Gastroesophageal sphincter (tissue), 4 donors: ENCODE data around the gene PIAS3. TPM values are rescaled to one million over a fixed set of nuclear protein-coding genes. Genes with fewer than 3 reads are reported as not detected.
A peak's percentile ranks its signal among the peaks of the same experiment; 100 is the strongest.

Source experiments
- ATAC-seq: fragments of 150-250 bp; one replicate; pipeline ENCODE4 v1.9.1; 2016; ENCODE audit warnings: mild to moderate bottlenecking, moderate library complexity
- H3K27ac ChIP-seq, 4 donors: fragments of 200-600 bp; sonication (generic) in 3 of 4; 1 replicate in 3 of 4; 2 replicates in 1 of 4; pipeline ENCODE4 v1.5.1; 2016 to 2019
- H3K27me3 ChIP-seq: fragments of 200-600 bp; sonication (generic); one replicate; pipeline ENCODE4 v1.5.1; 2019
- H3K36me3 ChIP-seq, 2 donors: fragments of 200-600 bp; sonication (generic); one replicate each; pipeline ENCODE4 v1.5.1; 2019; ENCODE audit warnings: control low read depth in 1 of 2
- H3K4me1 ChIP-seq, 3 donors: fragments of 200-600 bp; sonication (generic); 1 replicate in 2 of 3; 2 replicates in 1 of 3; pipeline ENCODE4 v1.5.1; 2016 to 2019; ENCODE audit warnings: control low read depth in 2 of 3
- H3K4me3 ChIP-seq, 2 donors: fragments of 200-600 bp; sonication (generic); one replicate each; pipeline ENCODE4 v1.5.1; 2019; ENCODE audit warnings: mild to moderate bottlenecking in 1 of 2, moderate library complexity in 1 of 2
- H3K9me3 ChIP-seq, 3 donors: fragments of 200-600 bp; sonication (generic); one replicate each; pipeline ENCODE4 v1.5.1; 2017 to 2019; ENCODE audit warnings: control low read depth in 2 of 3
- EP300 ChIP-seq: sonication (generic); formaldehyde crosslinking; IDR thresholded peaks from one replicate; pipeline ENCODE4 v1.6.1; 2017; ENCODE audit warnings: antibody characterized with exemption, mild to moderate bottlenecking
- POLR2A ChIP-seq, 2 donors: fragments of 450-650 bp; IDR thresholded peaks; one replicate each; pipeline ENCODE4 v1.6.1; 2017; ENCODE audit warnings: antibody characterized with exemption in 2 of 2, mild to moderate bottlenecking in 2 of 2, moderate library complexity in 1 of 2
- POLR2AphosphoS5 ChIP-seq: sonication (generic); formaldehyde crosslinking; IDR thresholded peaks from one replicate; pipeline ENCODE4 v1.6.1; 2017; ENCODE audit warnings: antibody characterized with exemption
- WGBS, 2 donors: methylation state at CpG; one replicate each; pipeline ENCODE4 v1.1.5; 2018; ENCODE audit warnings: low coverage in 1 of 2; 5-methylcytosine and 5-hydroxymethylcytosine counted together
- total RNA-seq, 4 donors: library from RNA; depleted of rRNA; stranded (reverse); fragments of >200 nt; gene quantifications; one replicate each; pipeline ENCODE4 v1.1.0, GENCODE V29; 2016
- TF ChIP-seq, protein P1 (sequence below), 4 experiments: fragments of 200-600 bp in 2 of 4; fragments of 450-650 bp in 2 of 4; sonication (generic) in 1 of 4; IDR thresholded peaks; one replicate each; pipeline ENCODE4 v1.5.1; 2017 to 2019; ENCODE audit warnings: antibody characterized with exemption in 4 of 4, mild to moderate bottlenecking in 2 of 4, moderate library complexity in 2 of 4

Gene PIAS3
- total RNA-seq, 4 donors from 2014 or later, result 14.0 to 26.0 (median 19.2) TPM

DNA sequence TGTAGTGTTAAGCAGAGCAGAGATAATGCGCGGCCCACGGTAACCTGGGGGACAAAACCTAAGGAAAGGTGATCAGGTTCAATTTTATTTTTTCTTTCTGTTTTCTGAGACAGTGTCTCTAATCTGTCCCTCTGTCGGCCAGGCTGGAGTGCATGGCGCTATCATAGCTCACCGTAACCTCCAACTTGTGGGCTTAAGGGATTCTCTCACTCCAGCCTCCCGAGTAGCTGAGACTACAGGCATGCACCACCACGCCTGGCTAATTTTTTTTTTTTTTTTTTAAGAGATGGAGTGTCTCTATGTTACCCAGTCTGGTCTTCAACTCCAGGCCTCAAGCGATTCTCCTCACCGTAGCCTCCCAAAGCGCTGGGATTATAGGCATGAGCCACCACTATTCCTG lies 27.5 kb upstream of the PIAS3 start:
- 36 to 40% methylated on average over 10 to 11 of the region's 11 CpGs for WGBS, 2 donors
- Histone ChIP-seq H3K27ac (peak overlapping the region in 2 of 4 donors; percentile 32 to 38), H3K9me3 (no peaks in the 10 kb centered on the region), H3K36me3 (no peaks in the 10 kb centered on the region), H3K27me3 (no peaks in the 10 kb centered on the region), H3K4me3 (peak overlapping the region; percentile 51 to 67), H3K4me1 (peaks cover 2 to 23% (median 6%) of the 10 kb centered on the region in 3 donors)
- TF ChIP-seq POLR2AphosphoS5 (no peak), POLR2A (IDR thresholded peaks at IDR 0.05) (no peak), EP300 (no peak)
- TF ChIP-seq, protein P1, sequence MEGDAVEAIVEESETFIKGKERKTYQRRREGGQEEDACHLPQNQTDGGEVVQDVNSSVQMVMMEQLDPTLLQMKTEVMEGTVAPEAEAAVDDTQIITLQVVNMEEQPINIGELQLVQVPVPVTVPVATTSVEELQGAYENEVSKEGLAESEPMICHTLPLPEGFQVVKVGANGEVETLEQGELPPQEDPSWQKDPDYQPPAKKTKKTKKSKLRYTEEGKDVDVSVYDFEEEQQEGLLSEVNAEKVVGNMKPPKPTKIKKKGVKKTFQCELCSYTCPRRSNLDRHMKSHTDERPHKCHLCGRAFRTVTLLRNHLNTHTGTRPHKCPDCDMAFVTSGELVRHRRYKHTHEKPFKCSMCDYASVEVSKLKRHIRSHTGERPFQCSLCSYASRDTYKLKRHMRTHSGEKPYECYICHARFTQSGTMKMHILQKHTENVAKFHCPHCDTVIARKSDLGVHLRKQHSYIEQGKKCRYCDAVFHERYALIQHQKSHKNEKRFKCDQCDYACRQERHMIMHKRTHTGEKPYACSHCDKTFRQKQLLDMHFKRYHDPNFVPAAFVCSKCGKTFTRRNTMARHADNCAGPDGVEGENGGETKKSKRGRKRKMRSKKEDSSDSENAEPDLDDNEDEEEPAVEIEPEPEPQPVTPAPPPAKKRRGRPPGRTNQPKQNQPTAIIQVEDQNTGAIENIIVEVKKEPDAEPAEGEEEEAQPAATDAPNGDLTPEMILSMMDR (IDR thresholded peaks at IDR 0.05), result no peak
- ATAC-seq, result peak; percentile 46

GRCh38 chr1:145885738-145886287 lies 26.9 kb upstream of the PIAS3 start, which contains the start of gene ANKRD35:
TSS of gene ANKRD35 (minus strand) at chr1:145885866. CDS start at chr1:145885758, 108 bp downstream.
- Histone ChIP-seq H3K9me3 (no peaks in the 10 kb centered on the region), H3K36me3 (no peaks in the 10 kb centered on the region), H3K4me3 (peak within 1 kb of the TSS; percentile 51 to 67), H3K27me3 (no peaks in the 10 kb centered on the region), H3K27ac (peak within 1 kb of the TSS in 2 of 4 donors; percentile 32 to 38), H3K4me1 (peaks cover 0 to 17% (median 3%) of the 10 kb centered on the region in 3 donors)
- no CpG with 5 or more reads among the region's 36 CpGs for WGBS, 2 donors
- peak; percentile 94 for ATAC-seq
- no peak for TF ChIP-seq POLR2AphosphoS5
- no peak for TF ChIP-seq POLR2A (IDR thresholded peaks at IDR 0.05)

DNA sequence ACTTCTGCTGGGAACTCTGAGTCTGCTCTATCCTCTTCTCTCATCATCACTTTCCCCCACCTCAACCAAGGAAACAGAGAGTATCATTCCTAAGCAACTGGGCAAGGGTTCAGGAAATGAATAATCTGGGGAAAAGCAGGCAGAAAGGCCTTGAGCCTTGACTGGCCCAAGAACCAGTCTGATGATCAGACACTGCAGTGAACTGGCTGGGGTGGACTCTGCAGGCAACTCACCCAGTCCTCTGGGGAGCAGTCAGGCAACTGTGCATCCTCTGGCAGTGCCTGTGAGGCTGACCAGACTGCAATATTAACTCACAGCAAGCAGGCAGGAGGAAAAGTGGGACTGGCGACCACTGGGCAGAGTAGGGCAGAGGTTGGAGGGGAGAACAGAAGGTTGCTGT lies 25.8 kb upstream of the PIAS3 start:
- WGBS, 2 donors, result no CpG with 5 or more reads among the region's 1 CpG
- H3K27ac ChIP-seq, result no peak overlapping the region

DNA sequence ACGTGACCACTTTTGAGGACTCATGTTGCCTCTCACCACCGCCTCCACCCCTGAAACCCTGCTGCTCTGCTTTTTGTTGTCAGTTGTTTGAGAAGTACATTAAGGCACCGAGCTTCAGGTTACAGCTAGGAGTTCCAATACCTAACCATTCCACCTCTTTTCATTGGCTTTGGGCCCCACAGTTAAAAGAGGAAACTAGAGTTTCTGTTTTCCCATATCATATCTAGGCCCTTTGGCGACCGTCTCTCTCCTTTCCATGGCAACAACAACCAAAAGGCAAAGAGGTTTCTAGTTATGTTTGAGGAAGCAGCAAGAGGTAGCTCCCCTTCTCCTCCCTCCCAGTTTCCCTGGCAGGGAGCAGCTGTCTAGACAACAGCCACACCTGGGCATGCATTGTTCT lies 20.9 kb upstream of the PIAS3 start:
- ATAC-seq, result no peak
- Histone ChIP-seq H3K36me3 (no peaks in the 10 kb centered on the region), H3K27me3 (no peaks in the 10 kb centered on the region), H3K27ac (no peak overlapping the region), H3K4me3 (no peak overlapping the region), H3K4me1 (peaks cover 0 to under 1% (median 0%) of the 10 kb centered on the region in 3 donors), H3K9me3 (no peaks in the 10 kb centered on the region)
- TF ChIP-seq POLR2A (IDR thresholded peaks at IDR 0.05) (no peak), POLR2AphosphoS5 (no peak), EP300 (no peak)
- TF ChIP-seq, protein P1 (IDR thresholded peaks at IDR 0.05), result no peak
- WGBS, 2 donors, result 59 to 70% methylated on average over 4 to 5 of the region's 5 CpGs

More for the DNA sequence above, 25.8 kb upstream of the PIAS3 start:
- Histone ChIP-seq H3K27me3 (no peaks in the 10 kb centered on the region), H3K9me3 (no peaks in the 10 kb centered on the region), H3K4me1 (peaks cover 0 to 17% (median 3%) of the 10 kb centered on the region in 3 donors), H3K4me3 (no peak overlapping the region), H3K36me3 (no peaks in the 10 kb centered on the region)
- ATAC-seq, result no peak
- TF ChIP-seq POLR2AphosphoS5 (no peak), EP300 (no peak), POLR2A (IDR thresholded peaks at IDR 0.05) (no peak)
- TF ChIP-seq, protein P1 (IDR thresholded peaks at IDR 0.05), result no peak

- Histone ChIP-seq H3K36me3 (no peaks in the 10 kb centered on the region), H3K9me3 (no peaks in the 10 kb centered on the region), H3K27me3 (no peaks in the 10 kb centered on the region), H3K27ac (no peak overlapping the region), H3K4me3 (no peak overlapping the region), H3K4me1 (no peaks in the 10 kb centered on the region)
- TF ChIP-seq, protein P1 (IDR thresholded peaks at IDR 0.05), result no peak
- TF ChIP-seq EP300, result no peak
- no peak for TF ChIP-seq POLR2AphosphoS5
- 73 to 89% methylated on average over 2 of the region's 2 CpGs for WGBS, 2 donors
- ATAC-seq, result no peak
Measured at GRCh38 chr1:145878724-145879123, 19.8 kb upstream of the PIAS3 start.
